Measurements from ENCODE around the gene PAGE2B.
"Not testable (repeated sequence)": the region's sequence is repeated elsewhere in the genome, so short reads cannot be mapped to it uniquely, and the experiment has no call there.

PAGE2B gene

DNA sequence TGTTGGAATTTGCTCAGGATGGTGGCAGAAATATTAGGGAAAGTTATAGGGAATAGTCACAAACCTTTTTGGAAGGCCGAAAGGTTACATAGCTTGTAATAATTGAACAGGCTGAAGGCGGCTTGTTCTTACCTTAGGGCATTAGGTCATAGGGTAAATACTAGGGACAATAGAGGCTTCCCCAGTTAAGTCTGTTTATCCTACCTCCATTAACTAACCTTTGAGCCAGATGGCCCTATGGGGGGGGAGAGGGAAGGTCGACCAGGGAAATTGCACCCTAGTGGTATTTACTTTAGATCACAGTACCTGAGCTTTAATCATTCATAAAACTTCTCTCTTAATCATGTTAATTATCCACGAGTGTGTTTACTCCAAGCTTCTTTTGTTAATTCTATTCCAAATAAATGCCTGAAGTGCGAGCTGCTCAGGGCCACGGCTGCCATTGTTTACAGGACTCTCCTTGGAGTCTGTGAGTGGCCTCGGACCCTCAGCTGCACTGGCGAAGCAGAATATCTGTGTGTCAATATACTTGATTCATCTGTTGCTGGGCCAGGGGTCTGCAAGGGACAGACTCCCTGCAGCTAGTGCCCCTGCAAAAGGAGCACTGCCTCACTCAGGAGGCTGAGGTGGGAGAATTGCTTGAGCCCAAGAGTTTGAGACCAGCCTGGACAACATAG is 36.9 kb downstream of the PAGE2B start:
- H3K27ac ChIP-seq = no peak overlapping the region
- no peak for TF ChIP-seq ZFX (IDR thresholded peaks at IDR 0.05)
- TF ChIP-seq, protein P1, sequence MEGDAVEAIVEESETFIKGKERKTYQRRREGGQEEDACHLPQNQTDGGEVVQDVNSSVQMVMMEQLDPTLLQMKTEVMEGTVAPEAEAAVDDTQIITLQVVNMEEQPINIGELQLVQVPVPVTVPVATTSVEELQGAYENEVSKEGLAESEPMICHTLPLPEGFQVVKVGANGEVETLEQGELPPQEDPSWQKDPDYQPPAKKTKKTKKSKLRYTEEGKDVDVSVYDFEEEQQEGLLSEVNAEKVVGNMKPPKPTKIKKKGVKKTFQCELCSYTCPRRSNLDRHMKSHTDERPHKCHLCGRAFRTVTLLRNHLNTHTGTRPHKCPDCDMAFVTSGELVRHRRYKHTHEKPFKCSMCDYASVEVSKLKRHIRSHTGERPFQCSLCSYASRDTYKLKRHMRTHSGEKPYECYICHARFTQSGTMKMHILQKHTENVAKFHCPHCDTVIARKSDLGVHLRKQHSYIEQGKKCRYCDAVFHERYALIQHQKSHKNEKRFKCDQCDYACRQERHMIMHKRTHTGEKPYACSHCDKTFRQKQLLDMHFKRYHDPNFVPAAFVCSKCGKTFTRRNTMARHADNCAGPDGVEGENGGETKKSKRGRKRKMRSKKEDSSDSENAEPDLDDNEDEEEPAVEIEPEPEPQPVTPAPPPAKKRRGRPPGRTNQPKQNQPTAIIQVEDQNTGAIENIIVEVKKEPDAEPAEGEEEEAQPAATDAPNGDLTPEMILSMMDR (conservative IDR thresholded peaks at IDR 0.05) = no peak

DNA sequence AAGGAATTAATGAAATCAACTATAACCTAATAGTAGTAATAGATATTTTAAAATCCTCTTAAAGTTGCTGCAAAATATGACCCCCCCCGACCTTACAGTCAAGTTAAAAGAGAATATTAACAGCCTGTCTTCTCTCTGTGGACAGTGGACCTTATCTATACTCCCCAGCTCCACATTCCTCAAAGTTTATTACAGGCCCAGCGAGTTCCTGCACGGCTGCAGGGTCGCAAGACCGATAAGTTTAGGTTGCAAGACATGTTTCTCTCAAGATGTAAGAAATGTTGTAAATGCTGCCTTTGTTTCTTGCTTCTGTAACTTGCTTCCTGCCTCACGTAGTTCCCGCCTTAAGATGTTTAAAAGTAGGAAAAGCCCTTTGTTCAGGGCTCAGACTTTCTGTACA is 41.8 kb downstream of the PAGE2B start:
- not testable (repeated sequence) for H3K27ac ChIP-seq

DNA sequence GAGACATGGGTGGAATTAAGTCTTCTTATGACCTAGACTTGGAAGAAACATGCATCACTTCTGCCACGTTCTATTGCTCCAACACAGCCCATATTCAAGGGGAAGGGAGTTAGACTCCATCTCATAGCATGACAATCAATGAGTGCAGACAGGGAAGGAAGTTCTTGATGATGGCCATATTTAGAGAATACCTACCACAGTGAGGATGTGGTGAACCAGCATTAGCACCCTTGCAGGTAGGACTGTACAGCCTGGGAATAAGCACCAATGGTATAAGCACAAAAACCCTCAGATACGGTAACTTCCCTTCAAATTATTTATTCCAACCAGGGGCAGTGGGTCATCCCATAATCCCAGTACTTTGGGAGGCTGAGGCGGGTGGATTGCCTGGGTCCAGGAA is 43.7 kb downstream of the PAGE2B start:
- no peak overlapping the region for H3K27ac ChIP-seq
- TF ChIP-seq ZFX (IDR thresholded peaks at IDR 0.05) = no peak
- TF ChIP-seq, protein P1 (conservative IDR thresholded peaks at IDR 0.05) = no peak

DNA sequence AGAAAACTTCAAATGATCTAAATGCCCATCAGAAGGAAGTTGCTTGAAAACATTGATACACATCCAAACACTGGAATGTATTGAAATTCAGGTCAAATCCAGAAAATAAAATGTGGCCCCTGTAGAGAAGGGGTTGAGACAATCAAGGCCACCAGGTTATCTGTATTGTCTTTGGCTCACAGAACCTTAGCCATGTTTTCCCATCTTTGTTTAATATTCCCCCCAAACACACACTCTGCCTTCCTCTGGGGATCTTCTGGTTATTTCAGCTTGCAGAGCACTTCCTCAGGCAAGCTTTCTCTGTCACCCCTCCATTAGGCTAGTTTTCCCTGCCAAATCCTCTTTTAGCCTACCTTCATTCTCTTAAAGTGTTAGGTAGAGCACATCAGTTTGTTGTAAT is 44.4 kb downstream of the PAGE2B start:
- TF ChIP-seq ZFX (IDR thresholded peaks at IDR 0.05) = no peak
- TF ChIP-seq, protein P1 (conservative IDR thresholded peaks at IDR 0.05) = no peak
- H3K27ac ChIP-seq = no peak overlapping the region

- no peak overlapping the region for H3K27ac ChIP-seq
- TF ChIP-seq, protein P1 (conservative IDR thresholded peaks at IDR 0.05) = no peak
- no peak for TF ChIP-seq ZFX (IDR thresholded peaks at IDR 0.05)
These were observed 44.9 kb downstream of the PAGE2B start for GRCh38 chrX:55119712-55120111.

DNA sequence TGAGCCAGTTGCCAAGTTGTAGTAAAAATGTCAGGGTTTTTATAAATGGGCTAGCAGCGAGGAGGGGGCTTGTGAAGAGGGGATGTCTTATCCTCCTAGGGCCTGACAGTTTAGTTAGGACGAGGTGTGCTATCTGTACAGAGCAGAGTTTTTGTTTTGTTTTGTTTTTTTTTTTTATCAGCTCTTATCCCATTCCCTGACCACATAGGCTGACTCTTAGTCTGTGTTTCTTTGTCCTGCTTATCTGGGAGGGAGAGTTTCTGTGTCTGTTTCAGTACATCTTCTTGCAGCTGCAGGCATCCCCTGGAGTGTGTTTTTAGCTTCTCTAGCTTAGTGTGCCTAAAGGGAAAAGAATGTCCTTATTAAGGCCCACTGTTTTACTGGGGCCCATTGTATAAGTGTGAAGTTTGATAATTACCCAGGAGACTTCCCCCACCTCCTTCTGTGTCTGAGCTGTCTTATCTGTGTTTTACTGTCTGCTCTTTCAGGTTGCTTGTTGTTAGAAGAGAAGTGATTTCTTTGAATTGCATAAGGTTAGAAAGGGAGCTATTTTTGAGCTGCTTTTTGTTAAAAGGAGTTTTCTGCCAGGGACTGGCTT is 46.0 kb downstream of the PAGE2B start:
- no peak for TF ChIP-seq ZFX (IDR thresholded peaks at IDR 0.05)
- TF ChIP-seq, protein P1 (conservative IDR thresholded peaks at IDR 0.05) = no peak
- H3K27ac ChIP-seq = no peak overlapping the region

DNA sequence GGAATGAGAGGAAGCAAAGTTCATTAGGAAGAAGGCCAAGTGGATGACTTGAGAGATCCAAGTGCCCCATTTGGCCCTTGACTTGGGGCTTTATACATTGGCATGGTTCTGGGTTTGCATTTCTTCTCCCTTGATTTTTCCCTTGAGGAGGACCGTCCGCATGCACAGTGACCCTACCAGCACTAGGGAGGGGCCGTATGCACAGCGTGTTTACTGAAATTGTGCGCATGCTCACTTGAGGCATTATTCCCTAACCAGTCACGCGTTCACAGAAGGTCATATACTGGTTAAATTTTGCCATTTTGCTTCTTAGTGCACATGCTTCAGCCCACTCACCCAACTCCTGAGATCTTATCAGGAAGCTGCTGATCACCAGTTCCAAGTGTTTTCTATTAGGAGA is 49.1 kb downstream of the PAGE2B start:
- H3K27ac ChIP-seq = no peak overlapping the region
- TF ChIP-seq, protein P1 (conservative IDR thresholded peaks at IDR 0.05) = no peak
- no peak for TF ChIP-seq ZFX (IDR thresholded peaks at IDR 0.05)

- no peak overlapping the region for H3K27ac ChIP-seq
These were observed 52.9 kb downstream of the PAGE2B start for GRCh38 chrX:55127692-55128091.

More at GRCh38 chrX:55127692-55128091, 52.9 kb downstream of the PAGE2B start:
- TF ChIP-seq, protein P1 (conservative IDR thresholded peaks at IDR 0.05) = no peak
- TF ChIP-seq ZFX (IDR thresholded peaks at IDR 0.05) = no peak

Data from C4-2B (cell line).